ENCODE results near the gene LILRB5.
"Not testable (repeated sequence)": the region's sequence is repeated elsewhere in the genome, so short reads cannot be mapped to it uniquely, and the experiment has no call there.

Gene LILRB5

GRCh38 chr19:54217517-54218247, 39.4 kb downstream of the LILRB5 start:
- FAIRE-seq; DNase-seq (ENCODE audit: insufficient read length, low spot score): not testable (repeated sequence)

GRCh38 chr19:54216869-54217268, 40.2 kb downstream of the LILRB5 start:
- no peak for DNase-seq (ENCODE audit: insufficient read length, low spot score)
- no peak for FAIRE-seq

- DNase-seq (ENCODE audit: insufficient read length, low spot score); FAIRE-seq: not testable (repeated sequence)
Observed at GRCh38 chr19:54214734-54215133, 42.3 kb downstream of the LILRB5 start.

- not testable (repeated sequence) for FAIRE-seq
Observed at GRCh38 chr19:54214217-54214616, 42.9 kb downstream of the LILRB5 start.

GRCh38 chr19:54211235-54211634, 45.8 kb downstream of the LILRB5 start:
- FAIRE-seq (no peak), DNase-seq (ENCODE audit: insufficient read length, low spot score) (no peak)

More at GRCh38 chr19:54214217-54214616, 42.9 kb downstream of the LILRB5 start:
- DNase-seq (ENCODE audit: insufficient read length, low spot score), result not testable (repeated sequence)

GRCh38 chr19:54209811-54210494, 47.1 kb downstream of the LILRB5 start:
- DNase-seq (ENCODE audit: insufficient read length, low spot score) (no peak), FAIRE-seq (no peak)

- FAIRE-seq, result no peak
- no peak for DNase-seq (ENCODE audit: insufficient read length, low spot score)
Observed at GRCh38 chr19:54209058-54209810, 47.8 kb downstream of the LILRB5 start.

GRCh38 chr19:54208784-54209057, 48.4 kb downstream of the LILRB5 start:
- no peak for DNase-seq (ENCODE audit: insufficient read length, low spot score)
- no peak for FAIRE-seq

GRCh38 chr19:54207983-54208783, 48.9 kb downstream of the LILRB5 start:
- DNase-seq (ENCODE audit: insufficient read length, low spot score), result no peak
- peak; percentile 78 for FAIRE-seq

- no peak for FAIRE-seq
- DNase-seq (ENCODE audit: insufficient read length, low spot score), result no peak
Observed at GRCh38 chr19:54207676-54207982, 49.4 kb downstream of the LILRB5 start.

- not testable (repeated sequence) for DNase-seq (ENCODE audit: insufficient read length, low spot score); FAIRE-seq
Observed at GRCh38 chr19:54207193-54207592, 49.9 kb downstream of the LILRB5 start.

- no peak for FAIRE-seq
- no peak for DNase-seq (ENCODE audit: insufficient read length, low spot score)
Observed at GRCh38 chr19:54206831-54207177, 50.3 kb downstream of the LILRB5 start.

- no peak for FAIRE-seq
- no peak for DNase-seq (ENCODE audit: insufficient read length, low spot score)
Observed at GRCh38 chr19:54206030-54206830, 50.8 kb downstream of the LILRB5 start.

- no peak for DNase-seq (ENCODE audit: insufficient read length, low spot score)
- no peak for FAIRE-seq
Observed at GRCh38 chr19:54204767-54205468, 52.2 kb downstream of the LILRB5 start.

- DNase-seq (ENCODE audit: insufficient read length, low spot score) (no peak), FAIRE-seq (no peak)
Observed at GRCh38 chr19:54203151-54203611, 53.9 kb downstream of the LILRB5 start.

- FAIRE-seq, result no peak
Observed at GRCh38 chr19:54201980-54202379, 55.1 kb downstream of the LILRB5 start.

GRCh38 chr19:54201172-54201701, 55.8 kb downstream of the LILRB5 start:
- FAIRE-seq (no peak), DNase-seq (ENCODE audit: insufficient read length, low spot score) (no peak)

More at GRCh38 chr19:54201980-54202379, 55.1 kb downstream of the LILRB5 start:
- DNase-seq (ENCODE audit: insufficient read length, low spot score), result no peak
